Progenitor cell of endocrine pancreas (in vitro differentiated cells): ENCODE results near the gene SPDYE1. TPM values are rescaled to one million over a fixed set of nuclear protein-coding genes. Genes with fewer than 3 reads are reported as not detected.
"Not testable (repeated sequence)": the region's sequence is repeated elsewhere in the genome, so short reads cannot be mapped to it uniquely, and the experiment has no call there.

Source experiments
- DNase-seq: peaks from one replicate; pipeline ENCODE4 v3.0.0; 2021; ENCODE audit warnings: low spot score; ENCODE audit not compliant: unreplicated experiment
- H3K27ac Mint-ChIP-seq: 2 replicates; pipeline ENCODE4 v1.8.0; 2021; ENCODE audit warnings: mild to moderate bottlenecking, moderate library complexity, mixed read lengths
- H3K27me3 Mint-ChIP-seq: 2 replicates; pipeline ENCODE4 v1.8.0; 2021; ENCODE audit warnings: mixed read lengths
- H3K36me3 Mint-ChIP-seq: 2 replicates; pipeline ENCODE4 v1.8.0; 2022; ENCODE audit warnings: mixed read lengths; ENCODE audit not compliant: insufficient read depth
- H3K4me1 Mint-ChIP-seq: 2 replicates; pipeline ENCODE4 v1.8.0; 2021; ENCODE audit warnings: low read depth, mixed read lengths
- H3K4me3 Mint-ChIP-seq: 2 replicates; pipeline ENCODE4 v1.8.0; 2021; ENCODE audit warnings: low read depth, mild to moderate bottlenecking, moderate library complexity, mixed read lengths
- H3K9me3 Mint-ChIP-seq: 2 replicates; pipeline ENCODE4 v1.8.0; 2021; ENCODE audit warnings: low read depth, mixed read lengths
- total RNA-seq: library from RNA; stranded (reverse); gene quantifications from 2 replicates; pipeline ENCODE4 v1.2.1, GENCODE V29; 2021
- TF ChIP-seq, protein P1 (sequence below): fragments of 200-600 bp; sonication (generic); IDR thresholded peaks from one replicate; pipeline ENCODE4 v1.5.0; 2021; ENCODE audit warnings: antibody characterized with exemption, mild to moderate bottlenecking; ENCODE audit not compliant: unreplicated experiment

Gene SPDYE1
- total RNA-seq, 1 donor from 2014 or later: not detected

DNA sequence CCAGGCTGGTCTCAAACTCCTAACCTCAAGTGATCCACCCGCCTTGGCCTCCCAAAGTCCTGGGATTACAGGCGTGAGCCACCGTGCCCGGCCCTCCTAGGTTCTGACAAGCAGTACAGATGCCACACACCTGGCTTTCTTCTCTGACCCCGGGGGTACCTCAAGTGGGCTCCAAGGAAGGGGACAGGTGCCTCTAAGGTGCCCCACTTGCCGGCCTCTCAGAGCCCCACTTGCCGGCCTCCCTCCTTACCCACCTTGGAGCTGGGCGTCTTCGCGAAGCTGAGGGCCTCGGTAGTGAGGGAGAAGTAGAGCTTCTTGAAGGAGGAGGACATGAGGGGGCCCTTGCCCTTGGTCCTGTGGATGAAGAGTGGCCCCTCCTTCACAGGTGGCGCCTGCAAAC is 40.9 kb downstream of the SPDYE1 start:
- H3K9me3 Mint-ChIP-seq, H3K27ac Mint-ChIP-seq, DNase-seq, H3K4me3 Mint-ChIP-seq, H3K27me3 Mint-ChIP-seq, H3K4me1 Mint-ChIP-seq, H3K36me3 Mint-ChIP-seq: not testable (repeated sequence)

GRCh38 chr7:44038961-44039558 is 41.4 kb downstream of the SPDYE1 start:
- H3K4me1 Mint-ChIP-seq, H3K36me3 Mint-ChIP-seq, H3K27me3 Mint-ChIP-seq, H3K9me3 Mint-ChIP-seq: not testable (repeated sequence)
- Mint-ChIP-seq H3K27ac (peak overlapping the region; percentile 93), H3K4me3 (peak overlapping the region; percentile 66)
- DNase-seq: peak; percentile 83

GRCh38 chr7:44039800-44040492 is 42.2 kb downstream of the SPDYE1 start:
- not testable (repeated sequence) for H3K9me3 Mint-ChIP-seq, H3K27me3 Mint-ChIP-seq, H3K27ac Mint-ChIP-seq, DNase-seq, H3K36me3 Mint-ChIP-seq, H3K4me1 Mint-ChIP-seq
- peak overlapping the region; percentile 26 for H3K4me3 Mint-ChIP-seq

DNA sequence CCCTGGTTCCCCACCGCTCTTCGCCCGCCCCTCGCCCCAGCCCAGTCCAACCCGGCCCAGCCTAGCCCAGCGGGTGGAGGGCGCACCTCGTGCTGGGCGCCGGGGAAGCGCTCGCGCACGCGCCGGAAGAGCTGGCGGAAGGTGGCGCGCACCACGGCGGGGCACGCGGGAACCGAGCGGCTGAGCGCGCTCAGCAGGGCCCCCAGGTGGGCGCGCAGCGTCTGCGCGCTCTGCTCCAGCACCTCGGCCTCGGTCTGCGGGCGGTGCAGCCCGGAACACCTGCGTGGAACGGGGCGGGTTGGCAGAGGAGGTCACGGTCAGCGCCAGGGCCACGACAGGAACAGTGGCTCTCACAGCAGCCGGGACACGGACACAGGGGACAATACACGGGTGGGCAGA is 42.8 kb downstream of the SPDYE1 start:
- H3K4me3 Mint-ChIP-seq: peak overlapping the region; percentile 69
- not testable (repeated sequence) for H3K27ac Mint-ChIP-seq, H3K9me3 Mint-ChIP-seq, H3K27me3 Mint-ChIP-seq, H3K36me3 Mint-ChIP-seq
- TF ChIP-seq, protein P1, sequence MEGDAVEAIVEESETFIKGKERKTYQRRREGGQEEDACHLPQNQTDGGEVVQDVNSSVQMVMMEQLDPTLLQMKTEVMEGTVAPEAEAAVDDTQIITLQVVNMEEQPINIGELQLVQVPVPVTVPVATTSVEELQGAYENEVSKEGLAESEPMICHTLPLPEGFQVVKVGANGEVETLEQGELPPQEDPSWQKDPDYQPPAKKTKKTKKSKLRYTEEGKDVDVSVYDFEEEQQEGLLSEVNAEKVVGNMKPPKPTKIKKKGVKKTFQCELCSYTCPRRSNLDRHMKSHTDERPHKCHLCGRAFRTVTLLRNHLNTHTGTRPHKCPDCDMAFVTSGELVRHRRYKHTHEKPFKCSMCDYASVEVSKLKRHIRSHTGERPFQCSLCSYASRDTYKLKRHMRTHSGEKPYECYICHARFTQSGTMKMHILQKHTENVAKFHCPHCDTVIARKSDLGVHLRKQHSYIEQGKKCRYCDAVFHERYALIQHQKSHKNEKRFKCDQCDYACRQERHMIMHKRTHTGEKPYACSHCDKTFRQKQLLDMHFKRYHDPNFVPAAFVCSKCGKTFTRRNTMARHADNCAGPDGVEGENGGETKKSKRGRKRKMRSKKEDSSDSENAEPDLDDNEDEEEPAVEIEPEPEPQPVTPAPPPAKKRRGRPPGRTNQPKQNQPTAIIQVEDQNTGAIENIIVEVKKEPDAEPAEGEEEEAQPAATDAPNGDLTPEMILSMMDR: peak; percentile 43
- H3K4me1 Mint-ChIP-seq: peaks cover 10% of the 10 kb centered on the region
- peak; percentile 30 for DNase-seq

DNA sequence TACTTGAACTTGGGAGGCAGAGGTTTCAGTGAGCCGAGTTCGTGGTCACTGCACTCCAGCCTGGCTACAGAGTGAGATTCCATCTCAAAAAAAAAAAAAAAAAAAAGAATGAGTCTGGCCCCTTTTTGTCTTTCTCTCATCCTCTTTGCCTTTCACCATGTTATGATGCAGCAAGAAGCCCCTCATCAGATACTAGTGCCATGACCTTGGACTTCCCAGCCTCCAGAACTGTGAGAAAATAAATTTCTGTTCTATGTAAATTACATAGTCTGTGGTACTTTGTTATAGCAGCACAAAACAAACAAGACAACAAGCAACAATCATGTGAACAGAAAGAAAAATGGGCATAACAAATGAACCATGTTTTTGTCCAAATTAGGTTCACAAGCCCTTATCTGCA is 44.5 kb downstream of the SPDYE1 start:
- no peak for DNase-seq
- Mint-ChIP-seq H3K9me3 (no peaks in the 10 kb centered on the region), H3K27ac (no peak overlapping the region), H3K4me3 (no peak overlapping the region), H3K36me3 (no peaks in the 10 kb centered on the region), H3K4me1 (peaks cover 20% of the 10 kb centered on the region), H3K27me3 (no peaks in the 10 kb centered on the region)
- TF ChIP-seq, protein P1: no peak

- H3K9me3 Mint-ChIP-seq: no peaks in the 10 kb centered on the region
- DNase-seq: no peak
- peaks cover 1% of the 10 kb centered on the region for H3K36me3 Mint-ChIP-seq
- TF ChIP-seq, protein P1: no peak
- peak overlapping the region; percentile 93 for H3K27ac Mint-ChIP-seq
- H3K4me1 Mint-ChIP-seq: peaks cover 20% of the 10 kb centered on the region
- no peaks in the 10 kb centered on the region for H3K27me3 Mint-ChIP-seq
- peak overlapping the region; percentile 85 for H3K4me3 Mint-ChIP-seq
These were observed 46.2 kb downstream of the SPDYE1 start for GRCh38 chr7:44043902-44044301.
